BE2C (cell line): ENCODE measurements around the gene PRR35.

Experiments
- DNase-seq: peaks from one replicate; pipeline ENCODE4 v3.0.0-alpha.2; 2020
- H3K27me3 ChIP-seq: fragments of 250-450 bp; sonication (Bioruptor Pico); 2 replicates; pipeline ENCODE4 v1.5.1; 2020; ENCODE audit warnings: mild to moderate bottlenecking
- H3K36me3 ChIP-seq: fragments of 250-450 bp; sonication (Bioruptor Pico); 2 replicates; pipeline ENCODE4 v1.5.1; 2020; ENCODE audit warnings: mild to moderate bottlenecking
- H3K4me1 ChIP-seq: fragments of 250-450 bp; sonication (Bioruptor Pico); 2 replicates; pipeline ENCODE4 v1.5.1; 2020
- H3K4me3 ChIP-seq: 2 replicates; pipeline ENCODE4 v1.5.1; 2011; ENCODE audit warnings: low read depth, low read length
- H3K9me3 ChIP-seq: fragments of 250-450 bp; sonication (Bioruptor Pico); 2 replicates; pipeline ENCODE4 v1.5.1; 2020
- TF ChIP-seq, protein P1 (sequence below): IDR thresholded peaks from 2 replicates; pipeline ENCODE4 v1.5.1; 2012; ENCODE audit warnings: mild to moderate bottlenecking, low read depth, low read length

The PRR35 gene

DNA sequence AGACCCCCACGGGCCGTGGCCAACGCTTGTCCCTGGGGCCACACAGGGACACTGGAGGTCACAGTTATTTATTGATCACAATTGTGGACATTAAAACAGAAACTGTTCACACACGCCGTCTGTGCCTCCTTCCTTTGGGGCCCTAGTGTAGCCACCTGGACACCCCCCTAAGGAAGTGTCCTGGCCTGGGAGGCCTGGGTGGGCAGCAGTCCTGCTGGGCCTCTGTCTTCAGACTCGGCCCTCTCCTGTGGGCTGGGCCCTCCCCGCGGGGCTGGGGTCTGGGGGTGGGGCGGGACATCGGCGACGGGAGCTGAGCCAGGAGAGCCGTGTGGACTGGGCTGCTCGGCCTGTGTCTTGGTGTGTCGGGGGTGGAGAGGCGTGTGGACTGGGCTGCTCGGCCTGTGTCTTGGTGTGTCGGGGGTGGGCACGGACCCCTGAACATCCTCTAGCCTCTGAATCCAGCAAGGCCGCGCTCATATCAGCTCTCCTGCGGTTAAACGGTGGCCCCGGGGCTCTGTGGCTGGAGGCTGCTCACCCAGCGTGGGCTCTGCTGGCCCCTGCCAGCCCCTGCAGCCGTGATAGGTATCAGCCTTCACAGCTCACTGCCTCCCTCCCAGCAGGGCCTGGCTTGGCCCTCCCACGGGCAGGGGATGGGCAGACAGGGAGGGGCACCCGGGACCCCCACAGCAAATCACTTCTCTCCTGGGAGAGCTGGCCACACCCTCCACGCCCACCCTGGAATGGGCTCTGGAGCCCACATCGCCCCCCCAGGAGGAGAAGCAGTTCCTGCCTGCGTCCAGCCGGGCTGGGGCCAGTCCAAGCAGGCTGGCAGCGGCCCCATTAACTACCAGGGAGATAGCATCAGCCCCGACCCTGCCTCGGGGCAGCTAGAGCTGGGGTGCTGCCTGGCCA lies 5.5 kb downstream of the PRR35 start:
- Histone ChIP-seq H3K4me3 (peak overlapping the region; percentile 44), H3K9me3 (no peaks in the 10 kb centered on the region), H3K36me3 (no peaks in the 10 kb centered on the region), H3K4me1 (peaks cover 40% of the 10 kb centered on the region), H3K27me3 (peaks cover 9% of the 10 kb centered on the region)
- TF ChIP-seq, protein P1, sequence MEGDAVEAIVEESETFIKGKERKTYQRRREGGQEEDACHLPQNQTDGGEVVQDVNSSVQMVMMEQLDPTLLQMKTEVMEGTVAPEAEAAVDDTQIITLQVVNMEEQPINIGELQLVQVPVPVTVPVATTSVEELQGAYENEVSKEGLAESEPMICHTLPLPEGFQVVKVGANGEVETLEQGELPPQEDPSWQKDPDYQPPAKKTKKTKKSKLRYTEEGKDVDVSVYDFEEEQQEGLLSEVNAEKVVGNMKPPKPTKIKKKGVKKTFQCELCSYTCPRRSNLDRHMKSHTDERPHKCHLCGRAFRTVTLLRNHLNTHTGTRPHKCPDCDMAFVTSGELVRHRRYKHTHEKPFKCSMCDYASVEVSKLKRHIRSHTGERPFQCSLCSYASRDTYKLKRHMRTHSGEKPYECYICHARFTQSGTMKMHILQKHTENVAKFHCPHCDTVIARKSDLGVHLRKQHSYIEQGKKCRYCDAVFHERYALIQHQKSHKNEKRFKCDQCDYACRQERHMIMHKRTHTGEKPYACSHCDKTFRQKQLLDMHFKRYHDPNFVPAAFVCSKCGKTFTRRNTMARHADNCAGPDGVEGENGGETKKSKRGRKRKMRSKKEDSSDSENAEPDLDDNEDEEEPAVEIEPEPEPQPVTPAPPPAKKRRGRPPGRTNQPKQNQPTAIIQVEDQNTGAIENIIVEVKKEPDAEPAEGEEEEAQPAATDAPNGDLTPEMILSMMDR = no peak
- peak; percentile 97 for DNase-seq

DNA sequence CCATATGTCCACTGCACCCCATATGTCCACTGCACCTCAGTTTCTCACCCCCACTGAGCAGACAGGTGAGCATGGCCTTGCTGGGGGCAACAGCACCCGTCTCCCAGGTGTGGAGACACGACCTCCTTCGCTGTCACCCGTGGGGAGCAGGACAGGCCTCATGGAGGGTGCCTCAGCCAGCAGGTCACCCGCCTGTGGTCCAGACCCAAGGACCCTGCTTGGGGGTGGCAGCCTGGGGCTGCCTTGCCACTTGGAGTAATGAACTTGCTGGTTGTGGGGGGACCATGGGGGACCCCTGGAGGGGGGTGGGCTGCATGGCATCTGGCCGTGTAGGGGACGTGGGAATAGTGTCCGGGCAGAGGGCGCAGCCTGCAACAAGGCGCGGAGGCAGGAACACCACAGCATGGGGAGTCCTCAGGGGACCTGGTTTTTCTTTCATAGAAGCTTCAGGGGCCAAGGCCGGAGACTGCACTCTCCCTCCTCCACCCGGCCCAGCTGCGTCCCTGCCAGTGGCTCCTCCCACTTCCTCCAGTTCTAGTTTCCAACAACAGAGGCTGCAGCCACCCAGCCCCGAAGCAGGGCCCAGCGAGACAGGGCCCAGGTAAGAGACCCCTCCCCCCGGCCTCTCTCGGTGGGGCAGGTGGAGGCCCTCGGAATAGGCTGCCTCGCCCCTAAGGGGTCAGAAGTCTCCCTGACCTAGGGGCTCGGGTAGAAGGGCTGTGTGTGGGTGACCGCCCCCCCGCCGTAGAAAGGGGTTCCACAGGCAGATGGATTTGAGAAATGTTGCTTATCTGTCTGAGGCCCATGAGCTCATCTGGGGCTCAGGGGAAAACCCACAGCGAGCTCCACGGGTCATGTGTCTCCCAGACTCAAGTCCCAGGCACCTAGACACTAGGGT lies 6.5 kb downstream of the PRR35 start, which contains the start of gene NHLRC4:
TSS of gene NHLRC4 (plus strand) at position 531 of the 898 bp plus-strand sequence. CDS start 1,043 bp downstream, outside the sequence.
- peak within 1 kb of the TSS; percentile 44 for H3K4me3 ChIP-seq
- peak; percentile 92 for DNase-seq
- TF ChIP-seq, protein P1 = no peak
- H3K9me3 ChIP-seq = no peaks in the 10 kb centered on the region
- H3K36me3 ChIP-seq = no peaks in the 10 kb centered on the region
- H3K4me1 ChIP-seq = peaks cover 43% of the 10 kb centered on the region
- H3K27me3 ChIP-seq = no peaks in the 10 kb centered on the region

DNA sequence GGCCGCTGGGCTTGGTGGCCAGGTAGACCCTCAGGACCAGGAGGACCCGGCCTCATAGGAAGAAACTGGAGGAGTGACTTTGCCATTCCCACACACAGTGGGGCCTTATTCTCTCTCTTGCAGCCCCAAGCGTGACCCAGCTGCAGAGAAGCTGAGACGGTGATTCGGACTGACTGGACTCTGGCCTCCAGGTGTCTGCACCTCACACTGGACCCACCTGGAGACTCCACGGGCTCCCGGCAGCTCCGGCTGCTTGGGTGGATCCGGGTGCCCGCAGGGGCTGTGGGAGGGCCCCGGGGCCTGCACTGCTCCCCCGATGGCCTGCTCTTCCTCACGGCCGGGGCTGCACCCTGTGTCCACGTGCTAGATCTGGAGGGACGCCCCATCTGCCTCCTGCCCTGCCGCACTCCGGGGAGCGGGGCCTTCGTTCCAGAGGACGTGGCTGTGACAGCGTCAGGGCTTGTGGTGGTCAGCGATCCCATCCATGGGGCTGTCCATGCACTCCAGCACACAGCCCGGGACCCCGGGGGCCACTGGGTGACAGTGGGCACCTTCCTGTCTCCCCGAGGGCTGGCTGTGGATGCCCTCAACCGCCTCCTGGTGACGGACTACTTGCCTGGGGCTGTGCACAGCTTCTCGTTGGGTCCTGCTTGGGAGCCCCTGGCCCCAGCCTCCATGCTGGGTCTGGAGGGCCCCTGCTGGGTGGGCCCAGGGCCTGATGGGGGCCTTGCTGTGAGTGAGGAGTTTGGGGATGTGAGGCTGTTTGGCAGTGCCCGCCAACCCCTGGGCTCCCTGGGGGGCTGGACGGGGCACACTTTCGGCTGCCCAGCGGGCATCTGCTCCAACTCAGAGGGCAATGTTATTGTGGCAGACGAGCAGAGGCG lies 7.4 kb downstream of the PRR35 start:
- 0 out of 2 replicates have a peak, but pooled peaks cover 5% of the 10 kb centered on the region for H3K36me3 ChIP-seq
- peak overlapping the region; percentile 44 for H3K4me3 ChIP-seq
- H3K27me3 ChIP-seq = no peaks in the 10 kb centered on the region
- peaks cover 47% of the 10 kb centered on the region for H3K4me1 ChIP-seq
- no peak for DNase-seq
- no peaks in the 10 kb centered on the region for H3K9me3 ChIP-seq
- TF ChIP-seq, protein P1 = no peak

DNA sequence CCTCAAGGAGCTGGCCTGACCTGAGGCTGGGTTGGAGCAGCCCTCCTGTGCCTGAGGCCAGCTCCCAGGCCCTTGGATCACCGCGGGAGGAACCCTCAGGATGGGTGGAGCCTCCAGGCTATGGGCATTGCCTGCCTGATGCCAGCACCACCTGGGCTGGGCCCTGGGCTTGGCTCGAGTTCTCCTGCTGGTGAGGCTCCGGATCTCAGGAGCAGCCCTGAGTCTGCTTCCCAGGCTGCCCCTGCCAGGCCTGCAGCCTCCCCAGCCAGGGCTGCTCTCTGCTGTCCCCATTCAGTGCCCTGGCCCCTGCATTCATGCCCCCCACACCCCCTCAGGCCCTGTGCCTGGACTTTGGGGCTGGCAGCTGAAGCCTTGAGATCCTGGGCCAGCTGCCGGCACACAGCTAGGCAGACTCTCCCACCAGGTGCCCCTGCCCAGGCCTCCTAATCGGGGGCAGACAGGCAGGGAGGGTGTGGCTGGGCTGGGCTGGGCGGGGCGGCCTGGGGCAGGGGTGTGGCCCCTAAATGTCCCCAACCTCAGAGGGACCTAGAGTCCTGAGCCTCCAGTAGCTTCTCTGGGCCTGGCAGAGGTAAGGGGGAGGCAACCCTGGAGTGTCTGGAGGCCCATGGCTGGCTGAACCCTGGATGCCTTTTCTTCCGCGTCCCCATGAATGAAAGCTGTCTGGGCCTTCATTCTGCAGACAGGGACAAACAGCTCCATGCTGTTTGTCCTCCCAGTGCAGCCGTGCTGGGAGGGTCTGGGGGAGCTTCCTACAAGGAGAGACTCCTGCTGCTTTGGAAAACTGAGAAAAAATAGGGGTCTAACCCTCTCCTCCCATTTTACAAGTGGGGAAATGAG lies 8.4 kb downstream of the PRR35 start:
- Histone ChIP-seq H3K36me3 (peaks cover 13% of the 10 kb centered on the region; the same call in 1 of the 2 replicates), H3K27me3 (no peaks in the 10 kb centered on the region), H3K9me3 (no peaks in the 10 kb centered on the region), H3K4me3 (peak overlapping the region; percentile 54), H3K4me1 (peaks cover 47% of the 10 kb centered on the region)
- no peak for DNase-seq
- TF ChIP-seq, protein P1 = no peak
